A673 (cell line): Measurements from ENCODE around the gene TMEM218. TPM values are rescaled to one million over a fixed set of nuclear protein-coding genes. Genes with fewer than 3 reads are reported as not detected.
A peak's percentile ranks its signal among the peaks of the same experiment; 100 is the strongest.

Experiments used
- BruUV-seq: library from RNA; stranded (reverse); fragments of 400-500 nt; replicated peaks from 2 replicates; lab custom pipeline; 2021; lab: Mats Ljungman, UMichigan
- CTCF ChIA-PET: fragments of 300-600 bp; sonication (Branson Sonifier 250); formaldehyde crosslinking; loops from one replicate; lab custom pipeline; 2022; ENCODE audit warnings: antibody characterized with exemption; lab: Charles Lee
- POLR2A ChIA-PET: fragments of 300-600 bp; sonication (Branson Sonifier 250); formaldehyde crosslinking; loops from one replicate; lab custom pipeline; 2022; ENCODE audit warnings: antibody characterized with exemption; ENCODE audit not compliant: low non-redundant PET; lab: Charles Lee
- DNase-seq: peaks from one replicate; pipeline ENCODE4 v3.0.0-alpha.2; 2015; ENCODE audit warnings: low spot score
- H3K27ac ChIP-seq: fragments of 200-600 bp; sonication (generic); 2 replicates; pipeline ENCODE4 v1.5.1; 2016; ENCODE audit warnings: mixed run types, low read depth, mild to moderate bottlenecking, mixed read lengths, antibody characterized with exemption, low read length; ENCODE audit not compliant: poor library complexity, severe bottlenecking
- H3K27me3 ChIP-seq: fragments of 200-600 bp; sonication (generic); replicated peaks from 2 replicates; pipeline ENCODE4 v1.6.1; 2017; ENCODE audit warnings: mixed run types, low read depth, mild to moderate bottlenecking, mixed read lengths, antibody characterized with exemption, low read length; ENCODE audit not compliant: insufficient read depth, poor library complexity
- H3K36me3 ChIP-seq: fragments of 200-600 bp; sonication (generic); 2 replicates; pipeline ENCODE4 v1.6.1; 2016; ENCODE audit warnings: mixed run types, mild to moderate bottlenecking, mixed read lengths, antibody characterized with exemption, low read length; ENCODE audit not compliant: insufficient read depth, poor library complexity, severe bottlenecking
- H3K4me1 ChIP-seq: fragments of 200-600 bp; sonication (generic); 2 replicates; pipeline ENCODE4 v1.6.1; 2017; ENCODE audit warnings: mixed run types, mild to moderate bottlenecking, mixed read lengths, antibody characterized with exemption, low read length; ENCODE audit not compliant: insufficient read depth, poor library complexity, severe bottlenecking
- H3K4me3 ChIP-seq: fragments of 200-600 bp; sonication (generic); 2 replicates; pipeline ENCODE4 v1.5.1; 2016; ENCODE audit warnings: low read depth, mixed run types, mild to moderate bottlenecking, mixed read lengths, low read length; ENCODE audit not compliant: poor library complexity, severe bottlenecking
- H3K9me3 ChIP-seq: fragments of 200-600 bp; sonication (generic); 2 replicates; pipeline ENCODE4 v1.6.1; 2016; ENCODE audit warnings: mixed run types, low read depth, mild to moderate bottlenecking, mixed read lengths, antibody characterized with exemption, low read length; ENCODE audit not compliant: poor library complexity, severe bottlenecking
- CTCF ChIP-seq: fragments of 300-800, 200-600 bp; sonication (generic); conservative IDR thresholded peaks from 2 replicates; pipeline ENCODE4 v1.5.1; 2017; ENCODE audit warnings: low read depth, mild to moderate bottlenecking, antibody characterized with exemption, low read length, moderate library complexity, mixed read lengths
- EZH2 ChIP-seq: fragments of 200-600 bp; sonication (generic); IDR thresholded peaks from 2 replicates; pipeline ENCODE4 v1.6.1; 2017; ENCODE audit warnings: borderline replicate concordance, low read depth, mild to moderate bottlenecking, mixed read lengths, antibody characterized with exemption, low read length; ENCODE audit not compliant: poor library complexity, severe bottlenecking
- intact Hi-C: fragments of 100-400 bp; cut with micrococcal nuclease; formaldehyde crosslinking; loops from one replicate; pipeline ENCODE4 v1.10.0; 2022; ENCODE audit not compliant: unreplicated experiment
- total RNA-seq: library from RNA; stranded (reverse); gene quantifications from 2 replicates; pipeline ENCODE4 v1.2.3, GENCODE V29; 2021

Gene TMEM218
- total RNA-seq, 1 experiment from 2014 or later: 28.8 TPM

- Histone ChIP-seq H3K4me3 (no peak overlapping the region), H3K36me3 (no peaks in the 10 kb centered on the region), H3K27me3 (no peaks in the 10 kb centered on the region), H3K4me1 (peaks cover 8% of the 10 kb centered on the region), H3K27ac (no peak overlapping the region), H3K9me3 (no peaks in the 10 kb centered on the region)
- ChIA-PET CTCF (no interaction called here), POLR2A (no interaction called here)
- DNase-seq: peak; percentile 35
- TF ChIP-seq EZH2: no peak
- TF ChIP-seq CTCF: no peak
- no TSS peak for BruUV-seq
- intact Hi-C loops: no loop called here
Observed at GRCh38 chr11:125157118-125157733, 45.8 kb upstream of the TMEM218 start.

GRCh38 chr11:125156346-125157117 is 45.1 kb upstream of the TMEM218 start:
- H3K27me3 ChIP-seq: no peaks in the 10 kb centered on the region
- peaks cover 8% of the 10 kb centered on the region for H3K4me1 ChIP-seq
- intact Hi-C loops: no loop called here
- ChIA-PET POLR2A (no interaction called here), CTCF (no interaction called here)
- TF ChIP-seq CTCF (no peak), EZH2 (no peak)
- H3K36me3 ChIP-seq: no peaks in the 10 kb centered on the region
- no peak overlapping the region for H3K27ac ChIP-seq
- DNase-seq: no peak
- no TSS peak for BruUV-seq
- H3K4me3 ChIP-seq: no peak overlapping the region
- no peaks in the 10 kb centered on the region for H3K9me3 ChIP-seq

GRCh38 chr11:125155767-125156166 is 44.3 kb upstream of the TMEM218 start:
- no TSS peak for BruUV-seq
- Histone ChIP-seq H3K9me3 (no peaks in the 10 kb centered on the region), H3K4me3 (no peak overlapping the region), H3K27me3 (no peaks in the 10 kb centered on the region), H3K4me1 (peaks cover 8% of the 10 kb centered on the region), H3K36me3 (no peaks in the 10 kb centered on the region), H3K27ac (no peak overlapping the region)
- intact Hi-C loops: no loop called here
- ChIA-PET POLR2A (no interaction called here), CTCF (no interaction called here)
- DNase-seq: no peak
- TF ChIP-seq CTCF (no peak), EZH2 (no peak)
